ENCODE data around the gene FAM118A. TPM values are rescaled to one million over a fixed set of nuclear protein-coding genes. Genes with fewer than 3 reads are reported as not detected.

FAM118A gene
- total RNA-seq, 1 experiment from 2014 or later: 21.3 TPM

DNA sequence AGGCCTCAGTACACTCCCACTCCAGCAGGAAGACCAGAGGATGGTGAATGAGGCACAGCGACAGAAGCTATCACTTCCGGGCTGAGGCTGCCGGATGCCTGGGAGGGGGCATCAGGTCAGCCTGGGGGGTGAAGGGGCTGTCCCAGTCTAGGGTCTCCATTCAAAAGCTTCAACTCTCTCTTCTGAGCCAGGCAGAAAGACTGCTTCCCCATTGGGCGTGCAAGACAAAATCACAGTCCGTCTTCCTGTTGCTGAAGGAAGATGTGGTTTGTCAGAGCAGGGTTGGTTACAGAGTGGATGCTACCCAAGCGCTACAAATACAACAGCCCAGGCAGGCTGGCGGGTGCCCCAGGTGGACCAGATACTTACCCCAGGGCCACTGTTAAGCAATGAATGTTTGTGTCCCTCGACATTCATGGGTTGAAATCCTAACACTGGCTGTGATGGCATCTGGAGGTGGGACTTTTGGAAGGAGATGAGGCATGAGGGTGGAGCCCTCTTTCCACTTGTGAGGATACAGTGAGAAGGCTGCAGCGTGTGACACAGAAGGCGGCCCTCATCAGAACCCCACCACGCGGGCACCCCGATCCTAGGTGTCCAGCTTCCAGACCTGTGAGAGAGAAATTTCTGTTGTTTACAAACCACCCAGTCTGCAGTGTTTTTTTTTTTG is 13.0 kb upstream of the FAM118A start (continued):
- TF ChIP-seq, protein P1, sequence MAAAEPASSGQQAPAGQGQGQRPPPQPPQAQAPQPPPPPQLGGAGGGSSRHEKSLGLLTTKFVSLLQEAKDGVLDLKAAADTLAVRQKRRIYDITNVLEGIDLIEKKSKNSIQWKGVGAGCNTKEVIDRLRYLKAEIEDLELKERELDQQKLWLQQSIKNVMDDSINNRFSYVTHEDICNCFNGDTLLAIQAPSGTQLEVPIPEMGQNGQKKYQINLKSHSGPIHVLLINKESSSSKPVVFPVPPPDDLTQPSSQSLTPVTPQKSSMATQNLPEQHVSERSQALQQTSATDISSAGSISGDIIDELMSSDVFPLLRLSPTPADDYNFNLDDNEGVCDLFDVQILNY (CRISPR knock-in tag; IDR thresholded peaks at IDR 0.05): no peak
- TF ChIP-seq FOXP1 (CRISPR knock-in tag; IDR thresholded peaks at IDR 0.05; ENCODE audit: borderline replicate concordance) (no peak), ZNF138 (CRISPR knock-in tag; conservative IDR thresholded peaks at IDR 0.05) (no peak), FOXK1 (CRISPR knock-in tag; IDR thresholded peaks at IDR 0.05) (no peak)
- TF ChIP-seq, protein P2, sequence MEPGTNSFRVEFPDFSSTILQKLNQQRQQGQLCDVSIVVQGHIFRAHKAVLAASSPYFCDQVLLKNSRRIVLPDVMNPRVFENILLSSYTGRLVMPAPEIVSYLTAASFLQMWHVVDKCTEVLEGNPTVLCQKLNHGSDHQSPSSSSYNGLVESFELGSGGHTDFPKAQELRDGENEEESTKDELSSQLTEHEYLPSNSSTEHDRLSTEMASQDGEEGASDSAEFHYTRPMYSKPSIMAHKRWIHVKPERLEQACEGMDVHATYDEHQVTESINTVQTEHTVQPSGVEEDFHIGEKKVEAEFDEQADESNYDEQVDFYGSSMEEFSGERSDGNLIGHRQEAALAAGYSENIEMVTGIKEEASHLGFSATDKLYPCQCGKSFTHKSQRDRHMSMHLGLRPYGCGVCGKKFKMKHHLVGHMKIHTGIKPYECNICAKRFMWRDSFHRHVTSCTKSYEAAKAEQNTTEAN (CRISPR knock-in tag; IDR thresholded peaks at IDR 0.05): no peak
- TF ChIP-seq, protein P3, sequence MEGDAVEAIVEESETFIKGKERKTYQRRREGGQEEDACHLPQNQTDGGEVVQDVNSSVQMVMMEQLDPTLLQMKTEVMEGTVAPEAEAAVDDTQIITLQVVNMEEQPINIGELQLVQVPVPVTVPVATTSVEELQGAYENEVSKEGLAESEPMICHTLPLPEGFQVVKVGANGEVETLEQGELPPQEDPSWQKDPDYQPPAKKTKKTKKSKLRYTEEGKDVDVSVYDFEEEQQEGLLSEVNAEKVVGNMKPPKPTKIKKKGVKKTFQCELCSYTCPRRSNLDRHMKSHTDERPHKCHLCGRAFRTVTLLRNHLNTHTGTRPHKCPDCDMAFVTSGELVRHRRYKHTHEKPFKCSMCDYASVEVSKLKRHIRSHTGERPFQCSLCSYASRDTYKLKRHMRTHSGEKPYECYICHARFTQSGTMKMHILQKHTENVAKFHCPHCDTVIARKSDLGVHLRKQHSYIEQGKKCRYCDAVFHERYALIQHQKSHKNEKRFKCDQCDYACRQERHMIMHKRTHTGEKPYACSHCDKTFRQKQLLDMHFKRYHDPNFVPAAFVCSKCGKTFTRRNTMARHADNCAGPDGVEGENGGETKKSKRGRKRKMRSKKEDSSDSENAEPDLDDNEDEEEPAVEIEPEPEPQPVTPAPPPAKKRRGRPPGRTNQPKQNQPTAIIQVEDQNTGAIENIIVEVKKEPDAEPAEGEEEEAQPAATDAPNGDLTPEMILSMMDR (IDR thresholded peaks at IDR 0.05): no peak

DNA sequence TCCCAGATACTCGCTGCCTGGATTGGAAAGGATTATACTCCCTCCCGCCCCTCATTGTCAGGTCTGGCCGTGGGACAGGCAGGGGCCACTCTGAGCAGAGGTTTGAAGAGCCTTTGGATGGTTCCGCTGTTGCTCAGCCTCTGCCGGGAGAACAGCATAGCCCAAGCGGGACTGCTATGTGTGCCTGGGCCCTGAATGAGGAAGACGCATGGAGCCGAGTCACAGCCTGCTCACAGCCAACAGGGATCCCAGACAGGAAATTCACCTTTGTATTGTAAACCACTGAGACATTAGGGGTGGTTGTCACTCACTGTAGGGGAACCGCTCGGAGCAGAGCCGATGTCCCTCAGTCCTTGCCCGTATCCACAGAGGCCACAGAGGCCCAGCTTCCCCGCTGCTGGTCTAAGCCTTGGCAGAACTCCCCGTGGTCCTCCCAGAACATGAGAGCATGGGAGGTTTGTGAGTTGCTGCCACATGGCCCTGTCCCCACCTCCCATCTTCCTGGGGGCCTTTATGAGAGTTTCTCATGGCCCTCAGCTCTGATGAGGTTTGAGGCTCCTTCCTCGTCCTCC is 10.7 kb upstream of the FAM118A start:
- ChIA-PET CTCF (interaction anchor here (1.0 to 1.3 kb wide), 4 partner anchors 19 to 252 kb away, joined by 3 to 4 read pairs (median 3); no protein-coding TSS in a partner anchor), POLR2A (interaction anchor here (0.8 kb wide), 1 partner anchor 12 kb away, joined by 3 read pairs; no protein-coding TSS in a partner anchor)
- no peaks in the 10 kb centered on the region for H3K9me3 Mint-ChIP-seq
- no peaks in the 10 kb centered on the region for H3K36me3 Mint-ChIP-seq
- ATAC-seq (peak; percentile 87), DNase-seq (ENCODE audit: low spot score) (no peak)
- TF ChIP-seq, protein P4, sequence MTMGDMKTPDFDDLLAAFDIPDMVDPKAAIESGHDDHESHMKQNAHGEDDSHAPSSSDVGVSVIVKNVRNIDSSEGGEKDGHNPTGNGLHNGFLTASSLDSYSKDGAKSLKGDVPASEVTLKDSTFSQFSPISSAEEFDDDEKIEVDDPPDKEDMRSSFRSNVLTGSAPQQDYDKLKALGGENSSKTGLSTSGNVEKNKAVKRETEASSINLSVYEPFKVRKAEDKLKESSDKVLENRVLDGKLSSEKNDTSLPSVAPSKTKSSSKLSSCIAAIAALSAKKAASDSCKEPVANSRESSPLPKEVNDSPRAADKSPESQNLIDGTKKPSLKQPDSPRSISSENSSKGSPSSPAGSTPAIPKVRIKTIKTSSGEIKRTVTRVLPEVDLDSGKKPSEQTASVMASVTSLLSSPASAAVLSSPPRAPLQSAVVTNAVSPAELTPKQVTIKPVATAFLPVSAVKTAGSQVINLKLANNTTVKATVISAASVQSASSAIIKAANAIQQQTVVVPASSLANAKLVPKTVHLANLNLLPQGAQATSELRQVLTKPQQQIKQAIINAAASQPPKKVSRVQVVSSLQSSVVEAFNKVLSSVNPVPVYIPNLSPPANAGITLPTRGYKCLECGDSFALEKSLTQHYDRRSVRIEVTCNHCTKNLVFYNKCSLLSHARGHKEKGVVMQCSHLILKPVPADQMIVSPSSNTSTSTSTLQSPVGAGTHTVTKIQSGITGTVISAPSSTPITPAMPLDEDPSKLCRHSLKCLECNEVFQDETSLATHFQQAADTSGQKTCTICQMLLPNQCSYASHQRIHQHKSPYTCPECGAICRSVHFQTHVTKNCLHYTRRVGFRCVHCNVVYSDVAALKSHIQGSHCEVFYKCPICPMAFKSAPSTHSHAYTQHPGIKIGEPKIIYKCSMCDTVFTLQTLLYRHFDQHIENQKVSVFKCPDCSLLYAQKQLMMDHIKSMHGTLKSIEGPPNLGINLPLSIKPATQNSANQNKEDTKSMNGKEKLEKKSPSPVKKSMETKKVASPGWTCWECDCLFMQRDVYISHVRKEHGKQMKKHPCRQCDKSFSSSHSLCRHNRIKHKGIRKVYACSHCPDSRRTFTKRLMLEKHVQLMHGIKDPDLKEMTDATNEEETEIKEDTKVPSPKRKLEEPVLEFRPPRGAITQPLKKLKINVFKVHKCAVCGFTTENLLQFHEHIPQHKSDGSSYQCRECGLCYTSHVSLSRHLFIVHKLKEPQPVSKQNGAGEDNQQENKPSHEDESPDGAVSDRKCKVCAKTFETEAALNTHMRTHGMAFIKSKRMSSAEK (CRISPR knock-in tag; IDR thresholded peaks at IDR 0.05; ENCODE audit: borderline replicate concordance): no peak
- TF ChIP-seq, protein P5, sequence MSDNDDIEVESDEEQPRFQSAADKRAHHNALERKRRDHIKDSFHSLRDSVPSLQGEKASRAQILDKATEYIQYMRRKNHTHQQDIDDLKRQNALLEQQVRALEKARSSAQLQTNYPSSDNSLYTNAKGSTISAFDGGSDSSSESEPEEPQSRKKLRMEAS (CRISPR knock-in tag; IDR thresholded peaks at IDR 0.05): 0 out of 2 replicates have a peak, but pooled peaks have one; percentile 16
- TF ChIP-seq ZNF219 (CRISPR knock-in tag; IDR thresholded peaks at IDR 0.05; ENCODE audit: borderline replicate concordance) (no peak), OVOL2 (CRISPR knock-in tag; IDR thresholded peaks at IDR 0.05; ENCODE audit: borderline replicate concordance) (no peak)
- H3K4me1 Mint-ChIP-seq: peaks cover 15% of the 10 kb centered on the region
- H3K27ac Mint-ChIP-seq: peak overlapping the region; percentile 18; the same call in 1 of the 2 replicates
- no peak overlapping the region for H3K4me3 Mint-ChIP-seq
- H3K27me3 Mint-ChIP-seq (ENCODE audit: low read depth): no peaks in the 10 kb centered on the region

DNA sequence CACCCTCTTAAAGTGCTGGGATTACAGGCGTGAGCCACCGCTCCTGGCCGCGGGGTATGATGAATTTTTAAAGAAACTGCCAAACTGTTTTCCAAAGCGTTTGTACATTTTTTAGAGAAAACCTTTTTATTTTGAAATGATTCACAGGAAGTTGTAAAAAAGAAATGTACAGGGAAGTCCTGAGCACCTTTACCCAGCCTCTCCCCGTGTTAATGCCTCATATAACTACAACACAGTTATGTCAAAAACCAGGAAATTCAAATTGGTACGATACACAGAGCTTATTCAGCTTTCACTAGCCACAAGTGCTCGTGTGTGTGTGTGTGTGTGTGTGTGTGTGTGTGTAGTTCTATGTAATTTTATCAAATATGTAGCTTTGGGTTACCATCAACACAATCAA is 7.0 kb upstream of the FAM118A start:
- H3K9me3 Mint-ChIP-seq: no peaks in the 10 kb centered on the region
- H3K4me3 Mint-ChIP-seq: no peak overlapping the region
- H3K4me1 Mint-ChIP-seq: peaks cover 15% of the 10 kb centered on the region
- ChIA-PET POLR2A (no interaction called here), CTCF (no interaction called here)
- TF ChIP-seq ZNF138 (CRISPR knock-in tag; conservative IDR thresholded peaks at IDR 0.05) (no peak), NFATC4 (CRISPR knock-in tag; IDR thresholded peaks at IDR 0.05) (no peak), NFYB (CRISPR knock-in tag; conservative IDR thresholded peaks at IDR 0.05; ENCODE audit: low read depth) (no peak), HMGA2 (CRISPR knock-in tag; IDR thresholded peaks at IDR 0.05) (no peak)
- no peak overlapping the region for H3K27ac Mint-ChIP-seq
- H3K27me3 Mint-ChIP-seq (ENCODE audit: low read depth): peaks cover 2% of the 10 kb centered on the region; the same call in 1 of the 2 replicates
- ATAC-seq (no peak), DNase-seq (ENCODE audit: low spot score) (no peak)
- H3K36me3 Mint-ChIP-seq: no peaks in the 10 kb centered on the region

All from WTC11 (cell line).